OCI-LY3 (cell line): Measurements from ENCODE around the gene LAMB4.
A peak's percentile ranks its signal among the peaks of the same experiment; 100 is the strongest.

Source experiments
- H2AFZ ChIP-seq: fragments of 200-600, 300-600 bp; shearing (Covaris generic); 2 replicates; pipeline ENCODE4 v1.6.0; 2014; ENCODE audit warnings: antibody characterized with exemption, low read depth, low read length
- H3K27ac ChIP-seq: fragments of 200-600, 300-600 bp; sonication (generic); 2 replicates; pipeline ENCODE4 v1.5.1; 2014; ENCODE audit warnings: mild to moderate bottlenecking, low read length, moderate library complexity, mixed read lengths
- H3K27me3 ChIP-seq: fragments of 200-600, 300-600 bp; sonication (generic); 2 replicates; pipeline ENCODE4 v1.6.1; 2014; ENCODE audit warnings: low read depth, low read length, mixed read lengths
- H3K36me3 ChIP-seq: fragments of 200-600, 300-600 bp; sonication (generic); replicated peaks from 2 replicates; pipeline ENCODE3; 2014; ENCODE audit warnings: low read depth, low read length, mixed read lengths
- H3K4me1 ChIP-seq: fragments of 300-600, 200-600 bp; sonication (generic); 2 replicates; pipeline ENCODE4 v1.6.1; 2014; ENCODE audit warnings: low read length, mixed read lengths
- H3K4me2 ChIP-seq: fragments of 200-600, 300-600 bp; sonication (generic); 2 replicates; pipeline ENCODE4 v1.6.1; 2014; ENCODE audit warnings: low read length, mixed read lengths
- H3K4me3 ChIP-seq: fragments of 300-600, 200-600 bp; sonication (generic); 2 replicates; pipeline ENCODE4 v1.5.1; 2014; ENCODE audit warnings: antibody characterized with exemption, mild to moderate bottlenecking, low read length, moderate library complexity
- H3K79me2 ChIP-seq: fragments of 300-600, 200-600 bp; shearing (Covaris generic); 2 replicates; pipeline ENCODE4 v1.6.1; 2014; ENCODE audit warnings: mild to moderate bottlenecking, low read length, mixed read lengths
- H3K9ac ChIP-seq: fragments of 300-600, 200-600 bp; shearing (Covaris generic); 2 replicates; pipeline ENCODE4 v1.6.0; 2014; ENCODE audit warnings: mild to moderate bottlenecking, low read length, moderate library complexity
- H3K9me3 ChIP-seq: fragments of 200-600, 300-600 bp; shearing (Covaris generic); 2 replicates; pipeline ENCODE4 v1.6.1; 2014; ENCODE audit warnings: low read length, mixed read lengths; ENCODE audit not compliant: insufficient read depth
- H4K20me1 ChIP-seq: fragments of 200-600, 300-600 bp; sonication (generic); 2 replicates; pipeline ENCODE4 v1.6.1; 2016; ENCODE audit warnings: low read length, mixed read lengths; ENCODE audit not compliant: insufficient read depth
- EZH2phosphoT487 ChIP-seq: fragments of 200-600 bp; shearing (Covaris generic); IDR thresholded peaks from 2 replicates; pipeline ENCODE4 v1.6.1; 2018; ENCODE audit warnings: antibody characterized with exemption, mixed run types, low read depth
- TF ChIP-seq, protein P1 (sequence below): fragments of 200-600, 300-600 bp; sonication (generic); IDR thresholded peaks from 2 replicates; pipeline ENCODE4 v1.5.1; 2014; ENCODE audit warnings: antibody characterized with exemption, low read length, low read depth

Gene LAMB4

DNA sequence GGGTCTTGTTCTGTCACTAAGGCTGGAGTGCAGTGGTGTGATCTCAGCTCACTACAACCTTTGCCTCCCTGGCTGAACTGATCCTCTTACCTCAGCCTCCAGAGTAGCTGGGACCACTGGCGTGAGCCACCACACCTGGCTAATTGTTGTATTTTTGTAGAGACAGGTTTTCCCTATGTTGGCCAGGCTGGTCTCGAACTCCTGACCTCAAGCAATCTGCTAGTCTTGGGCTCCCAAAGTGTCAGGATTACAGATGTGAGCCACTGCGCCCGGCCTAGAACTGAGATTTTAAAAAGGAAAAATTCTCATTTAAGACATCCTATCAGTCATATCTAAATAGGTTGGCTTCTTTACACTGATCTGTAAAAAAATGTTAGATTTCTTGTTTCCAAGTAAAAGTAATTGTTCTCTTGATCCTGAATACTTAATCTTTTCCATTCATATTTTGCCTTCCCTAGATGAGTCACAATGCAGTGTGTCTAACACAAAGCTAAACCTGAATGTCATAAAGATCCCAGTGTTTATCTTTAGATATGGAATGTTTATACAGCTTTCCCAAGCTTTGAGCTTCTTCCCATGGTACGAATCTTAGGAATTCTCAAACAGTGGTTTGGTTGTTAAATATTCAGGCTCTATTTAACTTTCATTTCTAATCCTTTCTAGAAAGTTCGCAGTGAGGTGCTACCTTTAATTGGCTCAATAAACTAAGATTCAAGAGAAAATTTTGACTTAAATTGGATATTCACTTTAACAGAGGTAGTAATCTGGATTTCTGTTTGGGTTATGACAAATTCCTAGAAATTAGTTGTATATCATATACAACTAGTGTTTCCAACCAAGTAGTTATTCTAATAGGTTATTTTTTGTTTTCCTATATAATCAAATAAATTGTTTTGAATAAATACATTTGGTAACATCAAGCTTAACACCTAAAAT lies 115.1 kb downstream of the LAMB4 start:
- Histone ChIP-seq H3K79me2 (no peaks in the 10 kb centered on the region), H3K4me1 (peaks cover 10% of the 10 kb centered on the region), H3K27ac (no peak overlapping the region), H3K4me3 (no peak overlapping the region), H3K9me3 (no peaks in the 10 kb centered on the region), H3K36me3 (no peaks in the 10 kb centered on the region), H3K27me3 (no peaks in the 10 kb centered on the region), H4K20me1 (no peaks in the 10 kb centered on the region), H3K4me2 (no peak overlapping the region), H3K9ac (no peak overlapping the region), H2AFZ (no peak overlapping the region)
- TF ChIP-seq, protein P1, sequence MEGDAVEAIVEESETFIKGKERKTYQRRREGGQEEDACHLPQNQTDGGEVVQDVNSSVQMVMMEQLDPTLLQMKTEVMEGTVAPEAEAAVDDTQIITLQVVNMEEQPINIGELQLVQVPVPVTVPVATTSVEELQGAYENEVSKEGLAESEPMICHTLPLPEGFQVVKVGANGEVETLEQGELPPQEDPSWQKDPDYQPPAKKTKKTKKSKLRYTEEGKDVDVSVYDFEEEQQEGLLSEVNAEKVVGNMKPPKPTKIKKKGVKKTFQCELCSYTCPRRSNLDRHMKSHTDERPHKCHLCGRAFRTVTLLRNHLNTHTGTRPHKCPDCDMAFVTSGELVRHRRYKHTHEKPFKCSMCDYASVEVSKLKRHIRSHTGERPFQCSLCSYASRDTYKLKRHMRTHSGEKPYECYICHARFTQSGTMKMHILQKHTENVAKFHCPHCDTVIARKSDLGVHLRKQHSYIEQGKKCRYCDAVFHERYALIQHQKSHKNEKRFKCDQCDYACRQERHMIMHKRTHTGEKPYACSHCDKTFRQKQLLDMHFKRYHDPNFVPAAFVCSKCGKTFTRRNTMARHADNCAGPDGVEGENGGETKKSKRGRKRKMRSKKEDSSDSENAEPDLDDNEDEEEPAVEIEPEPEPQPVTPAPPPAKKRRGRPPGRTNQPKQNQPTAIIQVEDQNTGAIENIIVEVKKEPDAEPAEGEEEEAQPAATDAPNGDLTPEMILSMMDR = no peak
- TF ChIP-seq EZH2phosphoT487 = no peak

- Histone ChIP-seq H3K4me1 (peaks cover 14% of the 10 kb centered on the region), H3K9ac (no peak overlapping the region), H2AFZ (no peak overlapping the region), H3K36me3 (no peaks in the 10 kb centered on the region), H3K4me2 (no peak overlapping the region), H3K79me2 (no peaks in the 10 kb centered on the region), H4K20me1 (no peaks in the 10 kb centered on the region), H3K4me3 (no peak overlapping the region), H3K9me3 (no peaks in the 10 kb centered on the region), H3K27me3 (no peaks in the 10 kb centered on the region), H3K27ac (no peak overlapping the region)
- TF ChIP-seq, protein P1 = no peak
- TF ChIP-seq EZH2phosphoT487 = no peak
These were observed 115.9 kb downstream of the LAMB4 start for GRCh38 chr7:108014215-108014614.

GRCh38 chr7:108012499-108013430 lies 117.4 kb downstream of the LAMB4 start:
- no peaks in the 10 kb centered on the region for H3K36me3 ChIP-seq
- no peak overlapping the region for H3K4me3 ChIP-seq
- H3K4me1 ChIP-seq = peaks cover 14% of the 10 kb centered on the region
- H2AFZ ChIP-seq = no peak overlapping the region
- H3K79me2 ChIP-seq = no peaks in the 10 kb centered on the region
- H3K27me3 ChIP-seq = no peaks in the 10 kb centered on the region
- H4K20me1 ChIP-seq = no peaks in the 10 kb centered on the region
- no peak overlapping the region for H3K27ac ChIP-seq
- H3K9ac ChIP-seq = no peak overlapping the region
- H3K9me3 ChIP-seq = no peaks in the 10 kb centered on the region
- H3K4me2 ChIP-seq = no peak overlapping the region
- TF ChIP-seq, protein P1 = no peak
- TF ChIP-seq EZH2phosphoT487 = no peak

DNA sequence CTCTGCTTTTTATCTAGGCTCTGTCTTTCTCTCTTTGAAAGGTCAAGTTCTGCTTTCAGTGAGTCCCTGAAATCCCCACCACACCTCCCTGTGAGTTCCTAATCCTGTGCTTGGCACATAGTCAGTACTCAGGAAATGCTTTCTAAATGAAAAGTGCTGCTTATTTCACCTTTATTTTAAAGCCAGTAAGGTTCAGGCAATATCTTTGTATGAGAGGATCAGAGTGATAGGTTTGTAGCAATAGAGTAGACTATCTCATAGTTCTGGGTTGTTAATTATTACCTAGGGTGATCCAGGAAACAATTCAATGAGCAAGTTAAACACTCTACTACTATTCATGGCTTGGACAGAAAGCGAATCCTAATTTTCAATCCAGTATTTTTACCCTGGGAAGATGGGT lies 119.8 kb downstream of the LAMB4 start:
- no peak overlapping the region for H3K9ac ChIP-seq
- H3K4me3 ChIP-seq = no peak overlapping the region
- H3K4me2 ChIP-seq = peak overlapping the region; percentile 44
- no peaks in the 10 kb centered on the region for H4K20me1 ChIP-seq
- H3K79me2 ChIP-seq = no peaks in the 10 kb centered on the region
- no peaks in the 10 kb centered on the region for H3K36me3 ChIP-seq
- 0 out of 2 replicates have a peak overlapping the region, but pooled peaks have one; percentile 14 for H2AFZ ChIP-seq
- H3K27me3 ChIP-seq = no peaks in the 10 kb centered on the region
- TF ChIP-seq, protein P1 = no peak
- no peak for TF ChIP-seq EZH2phosphoT487
- no peak overlapping the region for H3K27ac ChIP-seq
- no peaks in the 10 kb centered on the region for H3K9me3 ChIP-seq
- peaks cover 14% of the 10 kb centered on the region for H3K4me1 ChIP-seq
